ENCODE measurements around the gene SNX8.
A peak's percentile ranks its signal among the peaks of the same experiment; 100 is the strongest.
"Not testable (repeated sequence)": the region's sequence is repeated elsewhere in the genome, so short reads cannot be mapped to it uniquely, and the experiment has no call there.

SNX8 gene

GRCh38 chr7:2317556-2318293 lies 3.5 kb upstream of the SNX8 start:
- Histone ChIP-seq H3K4me1 (ENCODE audit: control insufficient read depth, insufficient read depth, low read length) (no peaks in the 10 kb centered on the region), H3K9ac (ENCODE audit: low read depth, low read length) (no peak overlapping the region)

GRCh38 chr7:2316578-2316977 lies 2.3 kb upstream of the SNX8 start:
- no peaks in the 10 kb centered on the region for H3K27me3 ChIP-seq (ENCODE audit: control insufficient read depth, insufficient read depth, low read length)
- no peaks in the 10 kb centered on the region for H3K4me1 ChIP-seq (ENCODE audit: control insufficient read depth, insufficient read depth, low read length)
- H3K4me3 ChIP-seq (ENCODE audit: low read depth, low read length): no peak overlapping the region
- no peaks in the 10 kb centered on the region for H3K36me3 ChIP-seq (ENCODE audit: control insufficient read depth, insufficient read depth, low read length)
- H3K9ac ChIP-seq (ENCODE audit: low read depth, low read length): no peak overlapping the region
- H3K9me3 ChIP-seq (ENCODE audit: control insufficient read depth, insufficient read depth, low read length): no peaks in the 10 kb centered on the region

More at GRCh38 chr7:2317556-2318293, 3.5 kb upstream of the SNX8 start:
- H3K4me3 ChIP-seq (ENCODE audit: low read depth, low read length): no peak overlapping the region
- H3K27me3 ChIP-seq (ENCODE audit: control insufficient read depth, insufficient read depth, low read length): no peaks in the 10 kb centered on the region
- no peaks in the 10 kb centered on the region for H3K36me3 ChIP-seq (ENCODE audit: control insufficient read depth, insufficient read depth, low read length)
- H3K9me3 ChIP-seq (ENCODE audit: control insufficient read depth, insufficient read depth, low read length): no peaks in the 10 kb centered on the region

GRCh38 chr7:2315787-2316186 lies 1.5 kb upstream of the SNX8 start:
- Histone ChIP-seq H3K9me3 (ENCODE audit: control insufficient read depth, insufficient read depth, low read length) (no peaks in the 10 kb centered on the region), H3K27me3 (ENCODE audit: control insufficient read depth, insufficient read depth, low read length) (no peaks in the 10 kb centered on the region), H3K4me3 (ENCODE audit: low read depth, low read length) (no peak overlapping the region), H3K36me3 (ENCODE audit: control insufficient read depth, insufficient read depth, low read length) (no peaks in the 10 kb centered on the region), H3K9ac (ENCODE audit: low read depth, low read length) (no peak overlapping the region), H3K4me1 (ENCODE audit: control insufficient read depth, insufficient read depth, low read length) (no peaks in the 10 kb centered on the region)

- not testable (repeated sequence) for H3K27me3 ChIP-seq (ENCODE audit: control insufficient read depth, insufficient read depth, low read length); H3K36me3 ChIP-seq (ENCODE audit: control insufficient read depth, insufficient read depth, low read length); H3K9ac ChIP-seq (ENCODE audit: low read depth, low read length); H3K4me1 ChIP-seq (ENCODE audit: control insufficient read depth, insufficient read depth, low read length); H3K9me3 ChIP-seq (ENCODE audit: control insufficient read depth, insufficient read depth, low read length)
- peak overlapping the region; percentile 36 for H3K4me3 ChIP-seq (ENCODE audit: low read depth, low read length)
These were observed 802 bp upstream of the SNX8 start for GRCh38 chr7:2314956-2315530.

- Histone ChIP-seq H3K4me1 (ENCODE audit: control insufficient read depth, insufficient read depth, low read length) (peaks cover 2% of the 10 kb centered on the region), H3K27me3 (ENCODE audit: control insufficient read depth, insufficient read depth, low read length) (no peaks in the 10 kb centered on the region)
These were observed 612 bp downstream of the SNX8 start for GRCh38 chr7:2313450-2314208.

GRCh38 chr7:2312267-2312929 lies 1.8 kb downstream of the SNX8 start:
- H3K4me3 ChIP-seq (ENCODE audit: low read depth, low read length): no peak overlapping the region
- H3K36me3 ChIP-seq (ENCODE audit: control insufficient read depth, insufficient read depth, low read length): no peaks in the 10 kb centered on the region
- no peaks in the 10 kb centered on the region for H3K9me3 ChIP-seq (ENCODE audit: control insufficient read depth, insufficient read depth, low read length)
- H3K4me1 ChIP-seq (ENCODE audit: control insufficient read depth, insufficient read depth, low read length): peaks cover 2% of the 10 kb centered on the region
- no peaks in the 10 kb centered on the region for H3K27me3 ChIP-seq (ENCODE audit: control insufficient read depth, insufficient read depth, low read length)
- H3K9ac ChIP-seq (ENCODE audit: low read depth, low read length): no peak overlapping the region

More at GRCh38 chr7:2313450-2314208, 612 bp downstream of the SNX8 start:
- Histone ChIP-seq H3K4me3 (ENCODE audit: low read depth, low read length) (peak overlapping the region; percentile 80), H3K9ac (ENCODE audit: low read depth, low read length) (peak overlapping the region; percentile 60), H3K9me3 (ENCODE audit: control insufficient read depth, insufficient read depth, low read length) (no peaks in the 10 kb centered on the region), H3K36me3 (ENCODE audit: control insufficient read depth, insufficient read depth, low read length) (no peaks in the 10 kb centered on the region)

GRCh38 chr7:2309889-2310331 lies 4.3 kb downstream of the SNX8 start:
- Histone ChIP-seq H3K4me3 (ENCODE audit: low read depth, low read length) (no peak overlapping the region), H3K27me3 (ENCODE audit: control insufficient read depth, insufficient read depth, low read length) (no peaks in the 10 kb centered on the region)

GRCh38 chr7:2307690-2308107 lies 6.5 kb downstream of the SNX8 start:
- Histone ChIP-seq H3K9me3 (ENCODE audit: control insufficient read depth, insufficient read depth, low read length) (no peaks in the 10 kb centered on the region), H3K27me3 (ENCODE audit: control insufficient read depth, insufficient read depth, low read length) (no peaks in the 10 kb centered on the region), H3K9ac (ENCODE audit: low read depth, low read length) (no peak overlapping the region), H3K36me3 (ENCODE audit: control insufficient read depth, insufficient read depth, low read length) (no peaks in the 10 kb centered on the region), H3K4me1 (ENCODE audit: control insufficient read depth, insufficient read depth, low read length) (peaks cover 2% of the 10 kb centered on the region), H3K4me3 (ENCODE audit: low read depth, low read length) (no peak overlapping the region)

More at GRCh38 chr7:2309889-2310331, 4.3 kb downstream of the SNX8 start:
- Histone ChIP-seq H3K36me3 (ENCODE audit: control insufficient read depth, insufficient read depth, low read length) (no peaks in the 10 kb centered on the region), H3K9me3 (ENCODE audit: control insufficient read depth, insufficient read depth, low read length) (no peaks in the 10 kb centered on the region), H3K9ac (ENCODE audit: low read depth, low read length) (no peak overlapping the region), H3K4me1 (ENCODE audit: control insufficient read depth, insufficient read depth, low read length) (peaks cover 2% of the 10 kb centered on the region)

- Histone ChIP-seq H3K27me3 (ENCODE audit: control insufficient read depth, insufficient read depth, low read length) (no peaks in the 10 kb centered on the region), H3K9me3 (ENCODE audit: control insufficient read depth, insufficient read depth, low read length) (no peaks in the 10 kb centered on the region), H3K36me3 (ENCODE audit: control insufficient read depth, insufficient read depth, low read length) (no peaks in the 10 kb centered on the region), H3K4me3 (ENCODE audit: low read depth, low read length) (no peak overlapping the region), H3K9ac (ENCODE audit: low read depth, low read length) (no peak overlapping the region), H3K4me1 (ENCODE audit: control insufficient read depth, insufficient read depth, low read length) (peaks cover 3% of the 10 kb centered on the region)
These were observed 7.6 kb downstream of the SNX8 start for GRCh38 chr7:2306688-2307087.

GRCh38 chr7:2305258-2305657 lies 9.0 kb downstream of the SNX8 start:
- not testable (repeated sequence) for H3K9me3 ChIP-seq (ENCODE audit: control insufficient read depth, insufficient read depth, low read length); H3K4me3 ChIP-seq (ENCODE audit: low read depth, low read length); H3K9ac ChIP-seq (ENCODE audit: low read depth, low read length); H3K27me3 ChIP-seq (ENCODE audit: control insufficient read depth, insufficient read depth, low read length); H3K36me3 ChIP-seq (ENCODE audit: control insufficient read depth, insufficient read depth, low read length)
- H3K4me1 ChIP-seq (ENCODE audit: control insufficient read depth, insufficient read depth, low read length): peaks cover 12% of the 10 kb centered on the region

GRCh38 chr7:2303520-2303919 lies 10.7 kb downstream of the SNX8 start:
- H3K9ac ChIP-seq (ENCODE audit: low read depth, low read length); H3K4me3 ChIP-seq (ENCODE audit: low read depth, low read length); H3K36me3 ChIP-seq (ENCODE audit: control insufficient read depth, insufficient read depth, low read length); H3K9me3 ChIP-seq (ENCODE audit: control insufficient read depth, insufficient read depth, low read length); H3K27me3 ChIP-seq (ENCODE audit: control insufficient read depth, insufficient read depth, low read length); H3K4me1 ChIP-seq (ENCODE audit: control insufficient read depth, insufficient read depth, low read length): not testable (repeated sequence)
